NK-92 (cell line): Measurements from ENCODE around the gene HOXD4.

Source experiments
- DNase-seq: peaks from one replicate; lab custom pipeline; 2025; ENCODE audit not compliant: unreplicated experiment; lab: John Stamatoyannopoulos, UW

HOXD4 gene

DNA sequence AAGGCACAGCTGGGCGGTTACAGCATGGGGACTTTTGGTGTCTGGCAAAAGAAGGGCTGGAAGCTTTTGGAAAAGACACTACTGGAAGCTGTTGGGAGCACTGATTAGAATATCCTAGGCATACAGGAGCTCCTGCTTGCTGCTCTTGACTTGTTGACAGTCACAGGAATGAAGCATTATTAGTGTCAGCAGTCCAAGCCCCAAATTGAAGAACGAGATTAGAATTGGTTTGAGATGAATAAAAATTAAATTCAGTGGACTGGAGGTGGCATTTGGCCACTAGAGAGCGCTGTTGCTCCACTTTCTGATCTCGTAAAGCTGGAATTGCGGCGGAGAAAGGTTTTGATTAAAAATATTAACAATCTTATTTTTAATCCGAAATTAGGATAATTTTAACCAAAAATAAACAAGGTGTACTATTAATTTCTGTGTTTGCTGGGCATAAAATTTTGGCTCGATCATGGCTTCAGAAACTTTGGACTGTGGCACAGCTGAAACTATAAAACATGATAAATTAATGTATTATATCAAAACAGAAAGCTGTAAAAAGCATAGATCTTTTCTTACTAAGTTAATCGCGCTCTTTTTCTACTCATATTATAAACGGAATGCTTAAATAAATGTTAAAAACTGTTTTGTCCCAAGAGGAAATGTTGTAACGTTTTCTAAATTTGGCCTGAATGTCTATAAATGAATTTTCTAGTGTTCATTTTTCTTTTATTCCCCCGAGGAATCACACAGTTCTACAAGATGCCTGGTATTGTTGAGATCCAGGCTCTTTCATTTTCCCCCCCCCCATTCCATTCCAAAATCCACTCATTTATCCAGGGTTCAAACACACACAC is 24.2 kb upstream of the HOXD4 start:
- DNase-seq, result no peak

DNA sequence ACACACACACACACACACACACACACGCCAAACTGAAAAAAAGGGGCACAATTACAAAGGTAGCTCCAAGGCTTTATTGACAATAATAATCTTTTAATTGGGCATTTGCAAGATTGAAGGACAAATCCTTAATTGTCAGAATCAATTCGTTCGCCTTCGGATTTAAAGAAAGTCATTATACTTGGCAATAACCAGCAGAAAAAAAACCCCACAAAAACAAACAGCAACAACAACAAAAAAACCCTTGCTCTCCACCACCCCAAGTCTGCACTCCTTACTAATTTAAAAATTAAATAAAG is 23.6 kb upstream of the HOXD4 start:
- DNase-seq, result no peak

- no peak for DNase-seq
These were observed 23.0 kb upstream of the HOXD4 start for GRCh38 chr2:176128172-176128981.

- DNase-seq, result no peak
These were observed 22.2 kb upstream of the HOXD4 start, which contains the start of gene HOXD8 for GRCh38 chr2:176128982-176129796. TSS of gene HOXD8 (plus strand) at chr2:176129705. CDS start at chr2:176130367, 662 bp downstream.

- no peak for DNase-seq
These were observed 21.6 kb upstream of the HOXD4 start for GRCh38 chr2:176129813-176130146.

DNA sequence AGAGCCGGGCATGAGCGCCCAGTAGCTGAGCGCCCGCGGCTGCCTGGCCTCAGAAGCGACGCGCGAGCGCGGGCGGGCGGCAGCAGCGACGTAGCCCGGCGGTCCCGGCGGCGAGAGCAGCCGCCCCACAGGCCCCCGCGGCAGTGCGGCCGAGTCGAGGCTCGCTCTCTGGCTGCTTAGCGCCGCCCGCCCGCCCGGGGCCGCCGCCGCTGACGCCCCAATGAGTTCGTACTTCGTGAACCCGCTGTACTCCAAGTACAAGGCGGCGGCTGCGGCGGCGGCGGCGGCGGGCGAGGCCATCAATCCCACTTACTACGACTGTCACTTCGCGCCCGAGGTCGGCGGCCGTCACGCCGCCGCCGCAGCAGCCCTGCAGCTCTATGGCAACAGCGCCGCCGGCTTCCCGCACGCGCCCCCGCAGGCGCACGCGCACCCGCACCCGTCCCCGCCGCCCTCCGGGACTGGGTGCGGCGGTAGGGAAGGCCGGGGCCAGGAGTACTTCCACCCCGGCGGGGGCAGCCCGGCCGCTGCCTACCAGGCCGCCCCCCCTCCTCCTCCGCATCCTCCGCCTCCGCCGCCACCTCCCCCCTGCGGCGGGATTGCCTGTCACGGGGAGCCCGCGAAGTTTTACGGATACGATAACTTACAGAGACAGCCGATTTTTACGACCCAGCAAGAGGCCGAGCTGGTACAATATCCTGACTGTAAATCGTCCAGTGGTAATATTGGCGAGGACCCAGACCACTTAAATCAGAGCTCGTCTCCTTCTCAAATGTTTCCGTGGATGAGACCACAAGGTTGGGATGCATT is 21.0 kb upstream of the HOXD4 start:
- no peak for DNase-seq

DNA sequence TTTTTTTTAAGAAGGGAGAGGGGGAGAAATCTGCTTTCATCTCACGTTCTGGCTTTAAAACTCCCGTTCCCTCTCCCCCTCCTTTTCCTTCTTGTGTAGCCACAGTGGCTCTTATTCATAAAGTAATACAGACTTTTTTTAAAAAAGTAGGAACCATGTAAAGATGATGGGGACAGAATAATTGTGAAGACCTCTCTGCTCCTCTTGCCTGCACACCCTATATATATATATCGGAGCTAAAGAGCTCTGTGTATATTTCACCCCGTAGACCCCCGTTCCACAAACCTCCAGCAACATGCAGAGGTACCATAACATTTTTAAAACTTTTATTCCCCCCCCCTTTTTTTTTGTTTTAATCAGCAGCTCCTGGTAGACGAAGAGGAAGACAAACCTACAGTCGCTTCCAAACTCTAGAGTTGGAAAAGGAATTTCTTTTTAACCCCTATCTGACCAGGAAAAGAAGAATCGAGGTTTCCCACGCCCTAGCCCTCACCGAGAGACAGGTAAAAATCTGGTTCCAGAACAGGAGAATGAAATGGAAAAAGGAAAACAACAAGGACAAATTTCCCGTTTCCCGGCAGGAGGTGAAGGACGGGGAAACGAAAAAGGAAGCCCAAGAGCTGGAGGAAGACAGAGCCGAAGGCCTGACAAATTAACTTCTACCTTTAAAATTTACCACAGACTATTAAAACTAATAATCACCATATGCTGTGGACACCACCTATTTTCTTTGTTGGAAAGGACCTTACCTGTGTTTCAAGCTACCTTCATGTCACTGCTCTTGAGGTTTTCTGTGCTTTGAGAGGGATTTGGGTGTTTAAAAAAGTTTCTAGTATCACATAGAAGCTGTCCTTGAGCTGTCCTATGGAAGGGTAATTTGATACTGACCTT is 20.1 kb upstream of the HOXD4 start:
- no peak for DNase-seq

GRCh38 chr2:176131848-176132158 is 19.5 kb upstream of the HOXD4 start:
- DNase-seq, result no peak

GRCh38 chr2:176132205-176133171 is 18.9 kb upstream of the HOXD4 start:
- no peak for DNase-seq

DNA sequence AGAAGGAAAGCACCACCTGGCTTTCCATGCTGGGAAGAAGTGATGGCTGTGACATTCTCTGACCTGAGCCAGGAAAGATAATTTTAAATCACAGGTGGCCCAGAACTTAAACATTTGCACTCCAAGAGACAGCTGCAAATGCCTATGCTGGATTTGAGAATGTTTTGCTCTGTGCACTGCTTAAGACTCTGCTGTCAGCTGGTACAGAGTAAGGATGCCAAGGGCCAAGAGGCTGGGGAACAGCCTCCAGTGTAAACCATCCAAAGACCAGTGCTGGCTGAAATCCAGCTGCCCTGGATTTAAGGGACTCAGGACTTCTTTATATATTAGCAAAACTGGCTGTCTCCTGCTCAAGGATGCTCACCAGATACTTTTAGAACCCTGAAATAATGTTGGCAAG is 18.0 kb upstream of the HOXD4 start:
- no peak for DNase-seq

- no peak for DNase-seq
These were observed 17.3 kb upstream of the HOXD4 start for GRCh38 chr2:176134035-176134434.

DNA sequence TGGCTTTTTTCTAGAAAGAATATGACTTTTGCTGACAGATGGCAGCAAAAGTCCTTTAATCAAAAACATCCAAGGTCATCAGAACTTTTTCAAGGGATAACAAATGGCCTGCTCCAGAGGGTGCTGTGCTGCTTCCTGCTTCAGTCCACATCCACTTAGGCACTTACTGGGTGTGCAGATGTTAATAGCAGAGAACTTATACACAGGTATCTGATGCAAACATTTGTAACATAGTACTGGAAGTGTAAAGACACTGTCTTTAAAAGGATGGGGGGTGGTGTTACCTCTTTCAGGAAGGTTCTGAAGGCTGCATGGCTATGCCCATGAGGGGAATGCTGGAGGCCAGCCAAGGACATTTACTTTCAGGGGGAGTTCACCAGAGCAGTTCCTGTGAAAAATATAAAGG is 16.3 kb upstream of the HOXD4 start:
- no peak for DNase-seq

GRCh38 chr2:176136374-176137251 is 14.7 kb upstream of the HOXD4 start:
- no peak for DNase-seq

DNA sequence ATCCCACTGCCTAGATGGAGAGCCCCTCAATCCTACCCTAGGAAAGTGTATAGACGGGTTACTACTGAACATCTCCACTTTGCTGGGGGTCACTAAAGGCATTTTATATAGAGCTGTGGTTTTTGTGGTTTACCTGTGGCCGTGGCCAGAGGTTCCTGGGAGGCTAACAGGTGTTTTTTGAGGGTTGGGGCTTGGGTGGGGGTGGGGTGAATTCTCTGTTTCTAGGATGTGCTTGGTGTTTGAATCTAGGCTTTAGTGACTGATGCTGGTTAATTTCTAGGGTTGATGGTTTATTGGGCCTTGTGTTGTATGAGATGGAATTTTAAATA is 14.1 kb upstream of the HOXD4 start:
- no peak for DNase-seq

DNA sequence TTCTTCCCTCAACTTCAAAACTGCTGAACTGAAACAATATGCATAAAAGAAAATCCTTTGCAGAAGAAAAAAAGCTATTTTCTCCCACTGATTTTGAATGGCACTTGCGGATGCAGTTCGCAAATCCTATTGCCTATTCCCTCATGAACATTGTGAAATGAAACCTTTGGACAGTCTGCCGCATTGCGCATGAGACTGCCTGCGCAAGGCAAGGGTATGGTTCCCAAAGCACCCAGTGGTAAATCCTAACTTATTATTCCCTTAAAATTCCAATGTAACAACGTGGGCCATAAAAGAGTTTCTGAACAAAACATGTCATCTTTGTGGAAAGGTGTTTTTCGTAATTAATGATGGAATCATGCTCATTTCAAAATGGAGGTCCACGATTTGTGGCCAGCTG is 13.4 kb upstream of the HOXD4 start:
- no peak for DNase-seq

DNA sequence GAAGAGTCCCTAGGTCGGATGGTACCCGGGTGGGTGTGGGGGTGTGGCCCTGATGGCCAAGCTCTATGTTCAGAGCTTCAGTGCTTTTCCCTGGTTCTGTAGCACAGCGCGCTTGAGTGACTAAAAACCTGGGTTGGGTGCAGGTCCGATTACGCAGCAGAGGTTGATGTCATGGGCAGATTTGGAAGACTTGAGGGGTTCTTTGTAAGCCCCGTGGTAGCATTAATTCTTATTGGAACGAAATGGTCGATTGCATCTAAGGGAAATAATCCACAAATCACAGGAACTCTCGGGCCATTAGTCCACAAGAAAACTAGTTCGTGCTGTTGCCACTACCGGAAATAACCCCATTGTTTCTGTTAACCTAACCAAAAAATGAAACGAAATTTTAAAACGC is 12.8 kb upstream of the HOXD4 start:
- DNase-seq, result no peak

- DNase-seq, result no peak
These were observed 12.3 kb upstream of the HOXD4 start for GRCh38 chr2:176138923-176139660.
